ENCODE measurements around the gene NRXN3. TPM values are rescaled to one million over a fixed set of nuclear protein-coding genes. Genes with fewer than 3 reads are reported as not detected.

The NRXN3 gene
- polyA plus RNA-seq, 1 donor (not counting 4 experiments of a cell fraction or from before 2014, with no cell fraction given), result 0.89 TPM

GRCh38 chr14:78181270-78181669 lies 11.1 kb downstream of the NRXN3 start:
- H3K4me2 ChIP-seq (ENCODE audit: control insufficient read depth, extremely low read depth, insufficient read depth, low read depth, low read length), result no peak overlapping the region
- H3K4me1 ChIP-seq (ENCODE audit: control insufficient read depth, extremely low read depth, insufficient read depth, low read length), result no peaks in the 10 kb centered on the region
- H3K9me1 ChIP-seq (ENCODE audit: control insufficient read depth, extremely low read depth, insufficient read depth, low read length), result no peaks in the 10 kb centered on the region
- H3K27ac ChIP-seq (ENCODE audit: control insufficient read depth, insufficient read depth, low read length), result no peak overlapping the region
- TF ChIP-seq CTCF (optimal IDR thresholded peaks at IDR 0.05 in 1 of 3, IDR thresholded peaks at IDR 0.05 in 1 of 3, conservative IDR thresholded peaks at IDR 0.05 in 1 of 3; ENCODE audit: extremely low read depth in 1 of 3, insufficient read depth in 2 of 3, low read length in 3 of 3) (no peak), EZH2 (IDR thresholded peaks at IDR 0.05; ENCODE audit: low read length) (no peak)
- DNase-seq (ENCODE audit: low read depth, low spot score), result no peak
- no peaks in the 10 kb centered on the region for H3K79me2 ChIP-seq (ENCODE audit: control insufficient read depth, insufficient read depth, low read length)
- no peaks in the 10 kb centered on the region for H4K20me1 ChIP-seq (ENCODE audit: control insufficient read depth, extremely low read depth, insufficient read depth, low read length)
- no peak overlapping the region for H3K4me3 ChIP-seq (ENCODE audit: control insufficient read depth in 2 of 3, extremely low read depth in 1 of 3, insufficient read depth in 2 of 3, low read depth in 1 of 3, low read length in 3 of 3)
- dilution Hi-C loops (cut with MboI; ENCODE audit: extremely low pct_ligation_motif_present, low sequenced_read_pairs), result no loop called here
- no peak overlapping the region for H3K9ac ChIP-seq (ENCODE audit: control insufficient read depth, extremely low read depth, insufficient read depth, low read length)
- H3K36me3 ChIP-seq (ENCODE audit: control insufficient read depth in 2 of 2, extremely low read depth in 1 of 2, insufficient read depth in 2 of 2, low read length in 2 of 2), result no peaks in the 10 kb centered on the region
- no peaks in the 10 kb centered on the region for H3K9me3 ChIP-seq (ENCODE audit: control insufficient read depth, low read depth, low read length)
- no peak for FAIRE-seq
- no peak overlapping the region for H2AFZ ChIP-seq (ENCODE audit: control insufficient read depth, low read length)
- peaks cover 4% of the 10 kb centered on the region for H3K27me3 ChIP-seq (ENCODE audit: control insufficient read depth, extremely low read depth, insufficient read depth, low read length)

- Histone ChIP-seq H3K9me1 (ENCODE audit: control insufficient read depth, extremely low read depth, insufficient read depth, low read length) (no peaks in the 10 kb centered on the region), H3K36me3 (ENCODE audit: control insufficient read depth in 2 of 2, extremely low read depth in 1 of 2, insufficient read depth in 2 of 2, low read length in 2 of 2) (no peaks in the 10 kb centered on the region), H3K4me2 (ENCODE audit: control insufficient read depth, extremely low read depth, insufficient read depth, low read depth, low read length) (no peak overlapping the region), H3K27me3 (ENCODE audit: control insufficient read depth, extremely low read depth, insufficient read depth, low read length) (peaks cover 4% of the 10 kb centered on the region), H2AFZ (ENCODE audit: control insufficient read depth, low read length) (no peak overlapping the region), H3K9ac (ENCODE audit: control insufficient read depth, extremely low read depth, insufficient read depth, low read length) (no peak overlapping the region), H3K4me1 (ENCODE audit: control insufficient read depth, extremely low read depth, insufficient read depth, low read length) (no peaks in the 10 kb centered on the region), H3K4me3 (ENCODE audit: control insufficient read depth in 2 of 3, extremely low read depth in 1 of 3, insufficient read depth in 2 of 3, low read depth in 1 of 3, low read length in 3 of 3) (no peak overlapping the region), H4K20me1 (ENCODE audit: control insufficient read depth, extremely low read depth, insufficient read depth, low read length) (no peaks in the 10 kb centered on the region), H3K9me3 (ENCODE audit: control insufficient read depth, low read depth, low read length) (no peaks in the 10 kb centered on the region), H3K79me2 (ENCODE audit: control insufficient read depth, insufficient read depth, low read length) (no peaks in the 10 kb centered on the region), H3K27ac (ENCODE audit: control insufficient read depth, insufficient read depth, low read length) (no peak overlapping the region)
- DNase-seq (ENCODE audit: low read depth, low spot score), result no peak
- no peak for FAIRE-seq
- dilution Hi-C loops (cut with MboI; ENCODE audit: extremely low pct_ligation_motif_present, low sequenced_read_pairs), result no loop called here
- no peak for TF ChIP-seq CTCF (optimal IDR thresholded peaks at IDR 0.05 in 1 of 3, IDR thresholded peaks at IDR 0.05 in 1 of 3, conservative IDR thresholded peaks at IDR 0.05 in 1 of 3; ENCODE audit: extremely low read depth in 1 of 3, insufficient read depth in 2 of 3, low read length in 3 of 3)
- no peak for TF ChIP-seq EZH2 (IDR thresholded peaks at IDR 0.05; ENCODE audit: low read length)
Measured at GRCh38 chr14:78182722-78183121, 12.5 kb downstream of the NRXN3 start.
